Calu3 (cell line): ENCODE data around the gene TXK. TPM values are rescaled to one million over a fixed set of nuclear protein-coding genes. Genes with fewer than 3 reads are reported as not detected.

Source experiments
- BruUV-seq: library from RNA; stranded (reverse); fragments of 400-500 nt; replicated peaks from 2 replicates; lab custom pipeline; 2021; lab: Mats Ljungman, UMichigan
- CTCF ChIA-PET: fragments of 300-600 bp; sonication (Branson Sonifier 250); formaldehyde crosslinking; loops from one replicate; lab custom pipeline; 2022; ENCODE audit warnings: antibody characterized with exemption; lab: Charles Lee
- DNase-seq: peaks from one replicate; pipeline ENCODE4 v3.0.0; 2022
- H3K27ac Mint-ChIP-seq: one replicate; pipeline ENCODE4 v1.8.0; 2022; ENCODE audit warnings: mixed read lengths; ENCODE audit not compliant: unreplicated experiment
- H3K27me3 Mint-ChIP-seq: one replicate; pipeline ENCODE4 v1.8.0; 2022; ENCODE audit warnings: mixed read lengths; ENCODE audit not compliant: unreplicated experiment
- H3K36me3 Mint-ChIP-seq: one replicate; pipeline ENCODE4 v1.8.0; 2022; ENCODE audit warnings: mild to moderate bottlenecking, moderate library complexity, mixed read lengths; ENCODE audit not compliant: insufficient read depth, unreplicated experiment
- H3K4me1 Mint-ChIP-seq: one replicate; pipeline ENCODE4 v1.8.0; 2022; ENCODE audit warnings: mild to moderate bottlenecking, low read depth, mixed read lengths; ENCODE audit not compliant: unreplicated experiment
- H3K4me3 Mint-ChIP-seq: one replicate; pipeline ENCODE4 v1.8.0; 2022; ENCODE audit warnings: mild to moderate bottlenecking, low read depth, moderate library complexity, mixed read lengths; ENCODE audit not compliant: unreplicated experiment
- H3K9me3 Mint-ChIP-seq: one replicate; pipeline ENCODE4 v1.8.0; 2022; ENCODE audit warnings: low read depth, mixed read lengths; ENCODE audit not compliant: unreplicated experiment
- CTCF ChIP-seq: fragments of 200-600 bp; IDR thresholded peaks from one replicate; pipeline ENCODE4 v1.8.0; 2022; ENCODE audit warnings: antibody characterized with exemption; ENCODE audit not compliant: unreplicated experiment
- intact Hi-C: fragments of 100-400 bp; cut with micrococcal nuclease; formaldehyde crosslinking; loops from one replicate; pipeline ENCODE4 v1.10.0; 2022; ENCODE audit not compliant: unreplicated experiment
- total RNA-seq: library from RNA; stranded (reverse); gene quantifications from 2 replicates; pipeline ENCODE4 v1.2.3, GENCODE V29; 2022

TXK gene
- total RNA-seq, 1 experiment from 2014 or later = 2.8 TPM

DNA sequence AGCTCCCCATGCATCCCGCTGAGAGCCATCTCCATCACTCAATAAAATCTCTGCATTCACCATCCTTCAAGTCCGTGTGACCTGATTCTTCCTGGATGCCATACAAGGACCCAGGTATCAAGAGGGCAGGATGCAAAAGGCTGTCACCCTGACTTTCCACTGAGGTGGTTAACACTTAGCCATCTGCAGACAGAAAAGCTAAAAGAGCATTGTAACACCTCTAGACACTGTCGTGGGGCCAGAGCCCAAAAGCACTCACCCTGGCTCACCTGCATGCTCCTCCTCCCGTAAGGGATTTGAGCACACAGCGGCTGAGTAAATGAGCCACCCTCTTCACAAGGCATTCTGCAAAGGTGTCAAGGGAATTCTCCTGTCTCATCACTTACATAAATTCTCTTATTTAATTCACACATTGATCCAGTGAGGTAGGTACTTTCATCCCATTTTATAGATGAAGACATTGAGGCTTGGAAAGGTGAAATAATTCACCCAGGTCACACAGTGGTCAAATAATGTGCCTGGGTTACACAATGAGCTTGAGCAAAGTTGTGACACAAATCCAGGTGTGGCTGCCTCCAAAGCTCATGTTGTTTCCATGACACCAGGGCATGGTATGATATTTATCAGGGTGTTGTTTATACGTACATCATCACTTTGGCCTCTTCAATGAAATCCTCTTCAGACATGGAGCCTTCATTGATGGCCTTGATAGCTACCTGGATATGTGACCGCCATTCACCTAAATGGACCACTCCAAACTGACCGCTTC, 48.0 kb downstream of the TXK start:
- intact Hi-C loops = loop anchor here (2.0 to 10.0 kb wide), 2 partner anchors 159 to 251 kb away; partner anchors contain the start of gene CORIN
- TF ChIP-seq CTCF = no peak
- H3K4me3 Mint-ChIP-seq = no peak overlapping the region
- no peak overlapping the region for H3K27ac Mint-ChIP-seq
- no peaks in the 10 kb centered on the region for H3K27me3 Mint-ChIP-seq
- H3K4me1 Mint-ChIP-seq = peaks cover 44% of the 10 kb centered on the region
- no TSS peak for BruUV-seq
- no peak for DNase-seq
- CTCF ChIA-PET = no interaction called here
- no peaks in the 10 kb centered on the region for H3K9me3 Mint-ChIP-seq
- no peaks in the 10 kb centered on the region for H3K36me3 Mint-ChIP-seq

DNA sequence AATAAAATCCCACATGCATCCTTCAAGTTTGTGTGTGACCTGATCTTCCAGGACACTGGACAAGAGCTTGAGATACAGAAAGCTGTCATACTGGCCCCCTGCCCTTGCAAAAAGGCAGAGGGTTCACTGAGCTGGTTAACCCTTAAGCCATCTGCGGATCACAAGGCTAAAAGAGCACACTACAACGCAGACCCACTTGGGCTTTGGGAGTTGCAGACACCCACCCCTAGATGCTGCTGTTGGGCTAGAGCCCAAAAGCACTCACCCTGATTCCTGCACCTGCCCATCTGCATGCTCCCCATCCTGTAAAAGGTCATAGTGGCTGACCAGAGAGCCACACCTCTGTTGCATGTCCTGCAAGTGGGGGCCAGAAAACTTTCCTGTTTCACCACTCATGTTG, 51.1 kb downstream of the TXK start:
- intact Hi-C loops = loop anchor here (10.0 kb wide), 1 partner anchor 248 kb away; the partner anchor contains the start of gene CORIN
- no peak overlapping the region for H3K27ac Mint-ChIP-seq

GRCh38 chr4:48081196-48081595, 52.9 kb downstream of the TXK start:
- DNase-seq = no peak
- no peaks in the 10 kb centered on the region for H3K27me3 Mint-ChIP-seq
- H3K36me3 Mint-ChIP-seq = peaks cover 27% of the 10 kb centered on the region
- no peaks in the 10 kb centered on the region for H3K9me3 Mint-ChIP-seq
- intact Hi-C loops = loop anchor here (2.0 to 10.0 kb wide), 4 partner anchors 28 to 376 kb away; partner anchors contain the start of gene CORIN
- peak overlapping the region; percentile 97 for H3K27ac Mint-ChIP-seq
- no TSS peak for BruUV-seq
- CTCF ChIA-PET = no interaction called here
- H3K4me1 Mint-ChIP-seq = peaks cover 78% of the 10 kb centered on the region
- TF ChIP-seq CTCF = no peak
- H3K4me3 Mint-ChIP-seq = no peak overlapping the region

More for the DNA sequence above, 51.1 kb downstream of the TXK start:
- CTCF ChIA-PET = no interaction called here
- H3K27me3 Mint-ChIP-seq = no peaks in the 10 kb centered on the region
- BruUV-seq = no TSS peak
- no peak overlapping the region for H3K4me3 Mint-ChIP-seq
- no peak for TF ChIP-seq CTCF
- H3K36me3 Mint-ChIP-seq = peaks cover 24% of the 10 kb centered on the region
- no peak for DNase-seq
- H3K4me1 Mint-ChIP-seq = peaks cover 68% of the 10 kb centered on the region
- no peaks in the 10 kb centered on the region for H3K9me3 Mint-ChIP-seq

- DNase-seq = peak; percentile 45
- no peaks in the 10 kb centered on the region for H3K27me3 Mint-ChIP-seq
- intact Hi-C loops = loop anchor here (2.0 to 10.0 kb wide), 4 partner anchors 29 to 375 kb away; partner anchors contain the start of gene CORIN
- no TSS peak for BruUV-seq
- CTCF ChIA-PET = interaction anchor here (0.6 to 1.2 kb wide), 5 partner anchors 9 to 1683 kb away, joined by 3 to 7 read pairs (median 3); partner anchors contain the start of gene NFXL1
- peaks cover 70% of the 10 kb centered on the region for H3K4me1 Mint-ChIP-seq
- no peak for TF ChIP-seq CTCF
- no peaks in the 10 kb centered on the region for H3K9me3 Mint-ChIP-seq
- peak overlapping the region; percentile 66 for H3K4me3 Mint-ChIP-seq
- peak overlapping the region; percentile 97 for H3K27ac Mint-ChIP-seq
- H3K36me3 Mint-ChIP-seq = peaks cover 27% of the 10 kb centered on the region
These were observed 54.1 kb downstream of the TXK start for GRCh38 chr4:48079972-48080391.
